Measurements from ENCODE around the gene SLC22A31. TPM values are rescaled to one million over a fixed set of nuclear protein-coding genes. Genes with fewer than 3 reads are reported as not detected.
"Not testable (repeated sequence)": the region's sequence is repeated elsewhere in the genome, so short reads cannot be mapped to it uniquely, and the experiment has no call there.

SLC22A31 gene
- total RNA-seq, result 1 to 10 TPM in 1 of 2 donors, not detected in 1; 4.6 TPM

GRCh38 chr16:89200124-89200849, at the start of gene SLC22A31:
Gene SLC22A31, minus strand, starts transcription at chr16:89200537. Its CDS starts 36 bp downstream, at chr16:89200501.
- no peaks in the 10 kb centered on the region for H3K9me3 ChIP-seq
- H3K4me3 ChIP-seq, result peak within 1 kb of the TSS; percentile 15 to 44
- peaks cover 9% of the 10 kb centered on the region for H3K27me3 ChIP-seq (replicated peaks; ENCODE audit: insufficient read depth)
- H3K36me3 ChIP-seq, result no peaks in the 10 kb centered on the region
- intact Hi-C loops (cut with DNase I), result no loop called here
- no peaks in the 10 kb centered on the region for H3K4me1 ChIP-seq (replicated peaks)
- WGBS, result 26% methylated on average over 28 of the region's 28 CpGs
- H3K27ac ChIP-seq, result no peak within 1 kb of the TSS
- DNase-seq (ENCODE audit: low spot score), result no peak
- TF ChIP-seq POLR2AphosphoS5 (IDR thresholded peaks at IDR 0.05) (no peak), CTCF (IDR thresholded peaks at IDR 0.05) (no peak)

GRCh38 chr16:89248196-89248982, 48.1 kb upstream of the SLC22A31 start:
- Histone ChIP-seq H3K4me1 (replicated peaks) (no peaks in the 10 kb centered on the region), H3K36me3 (no peaks in the 10 kb centered on the region), H3K9me3 (no peaks in the 10 kb centered on the region), H3K4me3 (peak overlapping the region; percentile 36 to 49), H3K27me3 (replicated peaks; ENCODE audit: insufficient read depth) (no peaks in the 10 kb centered on the region), H3K27ac (no peak overlapping the region)
- no peak for DNase-seq (ENCODE audit: low spot score)
- TF ChIP-seq CTCF (IDR thresholded peaks at IDR 0.05), result no peak
- no peak for TF ChIP-seq POLR2A (IDR thresholded peaks at IDR 0.05)
- no peak for TF ChIP-seq POLR2AphosphoS5 (IDR thresholded peaks at IDR 0.05)
- WGBS, result 65% methylated on average over 69 of the region's 69 CpGs
- intact Hi-C loops (cut with DNase I), result loop anchor here (10.0 kb wide), 2 partner anchors 76 to 256 kb away; partner anchors contain the start of gene SPG7

- not testable (repeated sequence) for DNase-seq (ENCODE audit: low spot score); H3K36me3 ChIP-seq; H3K4me1 ChIP-seq (replicated peaks); H3K9me3 ChIP-seq; H3K27me3 ChIP-seq (replicated peaks; ENCODE audit: insufficient read depth)
- WGBS, result 1% methylated on average over 42 of the region's 45 CpGs
- intact Hi-C loops (cut with DNase I), result loop anchor here (10.0 kb wide), 2 partner anchors 77 to 257 kb away; partner anchors contain the start of gene SPG7
- Histone ChIP-seq H3K4me3 (peak overlapping the region; percentile 36 to 49), H3K27ac (peak overlapping the region in 1 of 2 donors; percentile 42)
Measured at GRCh38 chr16:89247734-89248075, 47.4 kb upstream of the SLC22A31 start.

GRCh38 chr16:89246903-89247733, 46.8 kb upstream of the SLC22A31 start:
- no peaks in the 10 kb centered on the region for H3K4me1 ChIP-seq (replicated peaks)
- TF ChIP-seq POLR2A (IDR thresholded peaks at IDR 0.05), result no peak
- no peak for TF ChIP-seq POLR2AphosphoS5 (IDR thresholded peaks at IDR 0.05)
- TF ChIP-seq CTCF (IDR thresholded peaks at IDR 0.05), result no peak
- H3K4me3 ChIP-seq, result peak overlapping the region; percentile 36 to 49
- peak overlapping the region; percentile 23 to 42 for H3K27ac ChIP-seq
- DNase-seq (ENCODE audit: low spot score), result peak; percentile 91
- H3K9me3 ChIP-seq, result no peaks in the 10 kb centered on the region
- intact Hi-C loops (cut with DNase I), result loop anchor here (10.0 kb wide), 2 partner anchors 78 to 258 kb away; partner anchors contain the start of gene SPG7
- H3K27me3 ChIP-seq (replicated peaks; ENCODE audit: insufficient read depth), result no peaks in the 10 kb centered on the region
- under 1% methylated on average over 77 of the region's 78 CpGs for WGBS
- no peaks in the 10 kb centered on the region for H3K36me3 ChIP-seq
